ENCODE measurements around the gene PTPRT.

The PTPRT gene

GRCh38 chr20:42978184-42978974 is 211.3 kb downstream of the PTPRT start:
- DNase-seq = no peak

GRCh38 chr20:42975974-42976373 is 213.7 kb downstream of the PTPRT start:
- DNase-seq = no peak

- DNase-seq = peak in 8 of 58 donors; percentile 1 to 34 (median 4)
These were observed 215.4 kb downstream of the PTPRT start for GRCh38 chr20:42974347-42974746.

DNA sequence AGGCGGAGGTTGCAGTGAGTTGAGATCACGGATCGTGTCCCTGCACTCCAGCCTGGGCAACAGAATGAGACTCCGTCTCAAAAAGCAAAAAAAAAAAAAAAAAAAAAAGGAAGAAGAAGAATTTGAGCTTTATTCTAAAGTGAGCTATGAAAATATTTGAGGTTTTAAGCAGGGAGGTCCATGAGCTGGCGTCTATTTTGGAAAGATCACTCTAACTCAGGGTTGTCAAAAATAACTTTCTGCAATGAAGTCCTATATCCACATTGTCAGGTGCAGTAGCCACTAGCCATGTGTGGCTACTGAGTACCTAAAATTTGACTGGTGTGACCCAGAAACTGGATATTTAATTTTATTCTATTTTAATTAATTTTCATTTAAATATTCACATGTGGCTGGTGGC is 217.1 kb downstream of the PTPRT start:
- DNase-seq = no peak

- no peak for DNase-seq
These were observed 221.0 kb downstream of the PTPRT start for GRCh38 chr20:42968746-42969145.

- DNase-seq = no peak
These were observed 225.9 kb downstream of the PTPRT start for GRCh38 chr20:42963796-42964195.

GRCh38 chr20:42961771-42962170 is 227.9 kb downstream of the PTPRT start:
- no peak for DNase-seq

DNA sequence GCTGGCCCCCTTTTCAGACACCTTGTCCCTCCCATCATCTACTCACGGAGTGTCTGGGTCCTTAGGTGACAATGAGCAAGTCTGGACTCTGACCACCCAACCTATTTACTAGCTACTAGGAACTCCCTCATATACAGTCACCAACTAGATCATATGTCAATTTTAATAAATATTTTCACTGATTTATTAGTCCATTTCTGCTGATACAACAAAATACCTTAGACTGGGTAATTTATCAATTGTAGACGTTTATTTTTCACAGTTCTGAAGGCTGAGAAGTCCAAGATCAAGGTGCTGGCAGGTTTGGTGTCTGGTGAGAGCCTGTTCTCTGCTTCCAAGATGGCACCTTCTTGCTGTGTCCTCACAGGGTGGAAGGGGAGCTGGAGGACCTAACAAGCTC is 229.7 kb downstream of the PTPRT start:
- DNase-seq = no peak

GRCh38 chr20:42958367-42959069 is 231.2 kb downstream of the PTPRT start:
- no peak for DNase-seq

GRCh38 chr20:42957704-42958095 is 232.0 kb downstream of the PTPRT start:
- DNase-seq = no peak

DNA sequence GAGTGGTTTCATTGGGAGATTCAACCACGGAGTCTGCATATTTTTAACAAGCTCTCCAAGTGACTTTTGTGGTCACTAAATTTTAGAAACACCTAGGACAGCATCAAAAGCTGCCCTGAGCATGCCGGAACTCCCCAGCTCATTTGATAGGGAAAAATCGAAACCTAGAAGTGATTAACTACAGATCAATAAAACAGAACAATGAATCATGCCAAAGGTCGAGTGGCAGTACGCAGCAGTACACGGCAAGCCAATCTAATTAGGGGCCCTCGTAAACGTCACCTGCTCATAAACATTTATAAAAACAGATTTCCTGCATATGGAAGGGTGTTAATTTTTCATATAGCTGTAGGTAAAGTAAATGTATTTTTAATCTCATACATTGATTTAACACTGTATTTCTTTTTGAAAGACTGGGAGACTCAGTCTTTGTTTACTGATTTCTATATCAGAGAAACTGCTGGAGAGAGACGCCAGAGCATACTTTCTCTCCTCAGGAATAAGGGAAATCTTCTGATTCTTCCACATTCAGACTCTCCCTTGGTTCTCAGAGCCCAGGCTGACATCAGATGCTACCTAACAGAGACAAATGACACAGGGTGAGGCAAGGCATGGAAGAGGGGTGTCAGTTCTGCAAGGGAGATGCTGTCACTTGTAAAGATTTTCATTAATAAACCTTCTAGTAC is 232.5 kb downstream of the PTPRT start:
- no peak for DNase-seq

GRCh38 chr20:42955713-42956112 is 234.0 kb downstream of the PTPRT start:
- no peak for DNase-seq

- no peak for DNase-seq
These were observed 234.8 kb downstream of the PTPRT start for GRCh38 chr20:42954951-42955350.

- DNase-seq = no peak
These were observed 239.8 kb downstream of the PTPRT start for GRCh38 chr20:42949950-42950349.

DNA sequence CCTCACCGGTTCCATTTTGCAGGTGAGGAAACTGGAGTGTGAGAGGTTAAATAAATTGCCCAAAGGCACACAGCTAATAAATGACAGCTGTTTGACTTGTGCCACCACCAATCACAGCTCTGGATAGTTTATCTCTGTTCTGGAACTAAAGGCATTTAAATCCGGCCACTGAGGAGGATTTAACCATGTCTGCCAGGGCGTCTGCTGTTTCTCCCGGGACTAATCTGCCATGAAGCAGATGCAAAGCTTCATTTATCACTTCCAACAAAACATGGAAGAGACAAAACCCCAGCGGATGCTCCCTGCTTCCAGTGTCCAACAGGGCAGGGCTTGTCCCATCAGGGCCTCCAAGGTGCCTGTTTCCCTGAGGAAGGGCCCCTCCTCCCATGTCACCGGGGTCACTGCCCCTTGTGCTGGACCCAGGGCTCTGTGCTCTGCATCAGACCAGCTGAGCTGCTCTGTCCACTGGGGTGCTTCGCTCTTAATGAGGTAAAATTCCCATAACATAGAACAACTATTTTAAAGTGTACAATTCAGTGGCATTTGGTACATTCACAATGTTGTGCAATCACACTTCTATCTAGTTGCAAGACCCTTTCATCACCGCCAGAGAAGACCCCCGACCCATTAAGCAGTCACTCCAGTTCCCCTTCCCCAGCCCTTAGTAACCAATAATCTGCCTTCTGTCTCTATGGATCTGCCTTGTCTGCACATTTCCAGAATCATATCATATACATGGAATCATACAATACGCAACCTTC is 244.3 kb downstream of the PTPRT start:
- DNase-seq = no peak

- no peak for DNase-seq
These were observed 248.1 kb downstream of the PTPRT start for GRCh38 chr20:42941629-42942028.

DNA sequence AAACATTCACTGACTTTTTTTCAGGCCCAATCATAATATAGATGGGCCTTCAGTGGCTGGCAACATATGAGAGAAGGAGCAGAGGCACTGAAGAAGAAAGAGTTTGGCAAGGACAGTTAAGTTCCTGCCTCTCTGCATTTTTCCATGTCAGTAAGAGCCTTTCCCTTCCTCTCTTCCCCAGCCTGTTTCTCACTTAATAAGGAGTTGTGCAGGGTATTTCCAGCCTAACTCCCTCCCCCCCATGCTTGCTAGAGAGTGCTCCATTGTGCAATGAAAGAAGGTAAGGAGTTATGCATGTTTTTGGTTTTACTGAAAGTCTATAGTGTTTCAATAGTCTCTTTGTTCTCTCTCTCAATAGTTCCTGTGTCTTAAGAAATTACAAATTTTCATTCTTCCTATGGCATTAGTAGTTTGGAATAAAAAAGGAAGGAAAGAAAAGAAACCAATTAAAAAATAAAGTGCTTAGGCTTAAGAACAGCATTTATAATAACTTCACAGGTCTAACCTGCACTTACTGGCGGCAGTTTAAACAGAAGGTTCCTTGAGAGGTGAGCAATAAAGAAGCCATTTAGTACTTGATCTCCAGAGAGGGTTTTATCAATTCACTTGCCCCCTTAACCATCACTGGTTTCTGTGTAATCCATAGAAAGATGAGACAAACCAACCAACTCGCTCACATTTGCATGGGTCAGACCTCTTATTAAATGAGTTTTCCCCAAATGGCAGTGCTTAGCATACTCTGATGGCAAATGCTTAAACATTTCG is 251.1 kb downstream of the PTPRT start:
- DNase-seq = no peak

DNA sequence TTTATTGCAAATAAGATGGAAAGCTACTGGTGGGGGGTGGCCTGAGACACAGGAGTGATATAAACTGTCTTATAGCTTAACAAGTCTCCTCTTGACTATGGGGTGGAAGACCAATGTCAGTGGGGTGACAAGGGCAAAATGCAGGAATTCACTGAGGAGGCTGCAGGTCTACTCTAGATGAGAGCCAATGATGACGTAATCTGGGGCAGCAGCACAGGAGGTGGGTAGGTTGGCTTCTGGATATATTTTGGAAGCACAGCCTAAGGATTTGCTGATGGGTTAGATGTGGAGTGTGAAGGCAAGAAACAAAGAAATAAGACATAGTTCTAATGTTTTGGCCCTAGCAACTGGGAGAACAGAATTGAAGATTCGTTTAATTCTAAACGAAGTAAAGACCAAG is 253.2 kb downstream of the PTPRT start:
- peak in 1 of 58 donors; percentile 9 for DNase-seq

DNA sequence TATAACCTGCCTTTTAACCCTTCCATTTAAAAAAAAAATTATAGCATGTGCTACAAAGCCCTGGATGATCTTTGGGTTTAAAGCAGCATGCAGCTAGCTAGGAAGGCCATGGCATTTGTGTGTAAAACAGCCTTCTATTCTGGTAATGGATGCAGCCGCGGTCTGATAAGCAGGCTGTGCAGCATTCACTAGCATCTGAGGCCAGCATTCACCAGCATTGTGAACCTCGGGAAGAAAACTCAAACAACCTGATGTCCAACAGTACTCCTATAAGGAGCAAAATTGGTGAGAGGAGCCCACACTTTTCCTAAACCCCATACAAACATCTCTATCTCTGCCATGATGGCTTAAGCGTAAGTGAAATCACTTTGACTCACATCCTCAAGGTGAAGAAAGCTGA is 265.5 kb downstream of the PTPRT start:
- no peak for DNase-seq

GRCh38 chr20:42923348-42923918 is 266.3 kb downstream of the PTPRT start:
- DNase-seq = peak in 1 of 58 donors; percentile 20

Data from anterior cingulate cortex (tissue), 58 donors.